PC-3 (cell line): ENCODE results near the gene SMIM28.

Experiments
- CTCF ChIP-seq: fragments of 300-600 bp; sonication (generic); conservative IDR thresholded peaks from 2 replicates; pipeline ENCODE4 v1.5.1; 2017; ENCODE audit warnings: antibody characterized with exemption, low read depth, mild to moderate bottlenecking, low read length
- EZH2phosphoT487 ChIP-seq: fragments of 300-600 bp; sonication (generic); IDR thresholded peaks from 2 replicates; pipeline ENCODE4 v1.6.1; 2018; ENCODE audit warnings: mild to moderate bottlenecking, antibody characterized with exemption, low read length, borderline replicate concordance

GRCh38 chr6:138374230-138374629 lies 3.5 kb upstream of the SMIM28 start:
- TF ChIP-seq EZH2phosphoT487 (no peak), CTCF (no peak)
